Subcutaneous abdominal adipose tissue (tissue), 5 donors: ENCODE measurements around the gene MSMO1.

Experiments used
- H3K27ac ChIP-seq: one replicate; pipeline ENCODE4 v1.7.0; 2013; ENCODE audit warnings: low read depth, mild to moderate bottlenecking, inconsistent platforms, low read length, moderate library complexity
- H3K27me3 ChIP-seq, 5 donors: one replicate each; pipeline ENCODE4 v1.7.0; 2013; ENCODE audit warnings: low read length in 5 of 5, inconsistent platforms in 1 of 5; ENCODE audit not compliant: control insufficient read depth in 5 of 5, insufficient read depth in 4 of 5
- H3K36me3 ChIP-seq, 5 donors: one replicate each; pipeline ENCODE4 v1.7.0; 2013; ENCODE audit warnings: low read length in 5 of 5; ENCODE audit not compliant: control insufficient read depth in 5 of 5, insufficient read depth in 5 of 5
- H3K4me1 ChIP-seq, 5 donors: one replicate each; pipeline ENCODE4 v1.7.0; 2013; ENCODE audit warnings: low read length in 5 of 5, mild to moderate bottlenecking in 3 of 5, moderate library complexity in 1 of 5; ENCODE audit not compliant: control insufficient read depth in 5 of 5, insufficient read depth in 5 of 5
- H3K4me3 ChIP-seq, 5 donors: one replicate each; pipeline ENCODE4 v1.7.0; 2013; ENCODE audit warnings: low read length in 5 of 5, low read depth in 1 of 5
- H3K9ac ChIP-seq, 5 donors: one replicate each; pipeline ENCODE4 v1.7.0; 2013; ENCODE audit warnings: low read length in 5 of 5, mild to moderate bottlenecking in 4 of 5, moderate library complexity in 3 of 5
- H3K9me3 ChIP-seq, 5 donors: one replicate each; pipeline ENCODE4 v1.7.0; 2013; ENCODE audit warnings: low read length in 5 of 5; ENCODE audit not compliant: control insufficient read depth in 5 of 5
- donor health status: healthy.
- donor health status: healthy.
- donor health status: healthy.
- donor health status: healthy.
- donor health status: healthy.

MSMO1 gene

DNA sequence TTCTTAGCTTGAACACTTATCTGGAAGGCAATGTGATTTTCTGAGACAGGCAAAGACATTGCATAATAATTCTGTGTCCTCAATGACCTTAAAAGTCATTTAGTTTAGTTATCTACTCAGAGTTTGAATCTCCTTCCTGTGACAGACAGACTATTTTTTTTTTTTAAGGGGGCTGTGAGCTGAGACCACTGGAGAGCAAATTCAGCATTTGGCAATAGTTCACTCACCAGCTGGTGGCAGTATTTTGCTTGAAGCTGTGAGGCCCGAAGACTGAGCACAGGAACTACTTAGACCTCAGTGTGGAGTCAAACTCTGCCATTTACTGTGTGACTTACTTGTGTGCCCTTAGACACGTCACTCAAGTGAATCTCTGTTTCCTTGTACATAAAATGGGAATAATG is 28.4 kb downstream of the MSMO1 start:
- no peaks in the 10 kb centered on the region for H3K36me3 ChIP-seq
- H3K27me3 ChIP-seq: no peaks in the 10 kb centered on the region
- no peak overlapping the region for H3K9ac ChIP-seq

GRCh38 chr4:165359506-165359905 is 32.0 kb downstream of the MSMO1 start:
- no peak overlapping the region for H3K4me3 ChIP-seq
- H3K9me3 ChIP-seq: no peaks in the 10 kb centered on the region
- H3K9ac ChIP-seq: no peak overlapping the region
- H3K27ac ChIP-seq: no peak overlapping the region
- peaks cover 0 to 11% (median 3%) of the 10 kb centered on the region in 5 donors for H3K4me1 ChIP-seq
- peaks cover 0 to 5% (median 0%) of the 10 kb centered on the region in 5 donors for H3K27me3 ChIP-seq
- no peaks in the 10 kb centered on the region for H3K36me3 ChIP-seq

More for the DNA sequence above, 28.4 kb downstream of the MSMO1 start:
- H3K4me3 ChIP-seq: no peak overlapping the region
- H3K27ac ChIP-seq: no peak overlapping the region
- H3K9me3 ChIP-seq: no peaks in the 10 kb centered on the region
- H3K4me1 ChIP-seq: peaks cover 0 to 11% (median 3%) of the 10 kb centered on the region in 5 donors

- Histone ChIP-seq H3K36me3 (no peaks in the 10 kb centered on the region), H3K4me1 (peaks cover 0 to 11% (median 3%) of the 10 kb centered on the region in 5 donors), H3K9me3 (no peaks in the 10 kb centered on the region), H3K27ac (no peak overlapping the region), H3K4me3 (no peak overlapping the region), H3K9ac (no peak overlapping the region), H3K27me3 (peaks cover 0 to 5% (median 0%) of the 10 kb centered on the region in 5 donors)
Measured at GRCh38 chr4:165360041-165360695, 32.7 kb downstream of the MSMO1 start.

DNA sequence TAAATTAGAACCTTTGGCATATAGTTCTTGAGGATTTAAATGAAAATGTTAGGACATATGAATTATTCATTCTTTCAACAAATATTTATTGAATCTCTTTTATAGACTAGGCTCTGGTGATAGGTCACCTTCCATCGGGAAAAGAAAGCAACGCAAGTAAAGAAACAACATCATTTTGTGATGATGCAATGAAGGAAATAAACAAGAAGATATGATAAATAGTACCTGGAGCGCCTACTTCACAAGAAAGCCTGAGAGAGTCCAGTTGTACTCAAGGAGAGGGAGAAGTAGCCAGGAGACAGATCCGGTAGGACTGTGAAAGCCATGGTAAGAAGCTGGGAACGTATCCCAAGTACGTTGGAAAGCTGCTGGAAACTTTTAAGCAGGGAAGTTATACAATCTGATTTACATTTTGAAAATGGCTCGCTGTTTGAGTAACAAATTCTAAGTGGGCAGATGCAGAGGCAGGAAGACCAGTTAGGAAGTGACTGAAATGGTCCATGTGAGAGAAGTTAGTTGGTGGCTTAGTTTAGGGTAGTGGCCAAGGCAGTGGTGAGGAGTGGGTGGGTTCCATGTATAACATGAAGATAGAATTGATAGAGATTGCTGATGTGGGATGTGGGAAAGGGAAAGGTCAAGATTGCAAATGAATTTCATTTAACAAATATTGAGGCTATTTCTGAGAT is 33.7 kb downstream of the MSMO1 start:
- Histone ChIP-seq H3K27ac (no peak overlapping the region), H3K36me3 (no peaks in the 10 kb centered on the region), H3K4me3 (no peak overlapping the region), H3K27me3 (peaks cover 0 to 5% (median 0%) of the 10 kb centered on the region in 5 donors), H3K4me1 (peaks cover 0 to 11% (median 3%) of the 10 kb centered on the region in 5 donors), H3K9me3 (no peaks in the 10 kb centered on the region), H3K9ac (no peak overlapping the region)

GRCh38 chr4:165361810-165362209 is 34.3 kb downstream of the MSMO1 start:
- Histone ChIP-seq H3K9me3 (no peaks in the 10 kb centered on the region), H3K4me3 (no peak overlapping the region), H3K4me1 (peaks cover 0 to 11% (median 3%) of the 10 kb centered on the region in 5 donors), H3K36me3 (no peaks in the 10 kb centered on the region), H3K27me3 (peaks cover 0 to 5% (median 0%) of the 10 kb centered on the region in 5 donors), H3K27ac (no peak overlapping the region), H3K9ac (no peak overlapping the region)

- Histone ChIP-seq H3K9ac (no peak overlapping the region), H3K27ac (no peak overlapping the region), H3K4me3 (no peak overlapping the region)
Measured at GRCh38 chr4:165364452-165365080, 37.1 kb downstream of the MSMO1 start.

GRCh38 chr4:165367040-165367439 is 39.6 kb downstream of the MSMO1 start:
- Histone ChIP-seq H3K9me3 (no peaks in the 10 kb centered on the region), H3K4me3 (no peak overlapping the region), H3K27me3 (peaks cover 0 to 2% (median 0%) of the 10 kb centered on the region in 5 donors), H3K4me1 (no peaks in the 10 kb centered on the region), H3K27ac (no peak overlapping the region), H3K9ac (no peak overlapping the region), H3K36me3 (no peaks in the 10 kb centered on the region)

More at GRCh38 chr4:165364452-165365080, 37.1 kb downstream of the MSMO1 start:
- H3K9me3 ChIP-seq: no peaks in the 10 kb centered on the region
- H3K27me3 ChIP-seq: peaks cover 0 to 5% (median 0%) of the 10 kb centered on the region in 5 donors
- no peaks in the 10 kb centered on the region for H3K36me3 ChIP-seq
- peaks cover 0 to 8% (median 3%) of the 10 kb centered on the region in 5 donors for H3K4me1 ChIP-seq

GRCh38 chr4:165368114-165368513 is 40.6 kb downstream of the MSMO1 start:
- Histone ChIP-seq H3K27me3 (peaks cover 0 to 2% (median 0%) of the 10 kb centered on the region in 5 donors), H3K9me3 (no peaks in the 10 kb centered on the region), H3K4me1 (no peaks in the 10 kb centered on the region), H3K4me3 (no peak overlapping the region), H3K27ac (no peak overlapping the region), H3K36me3 (no peaks in the 10 kb centered on the region), H3K9ac (no peak overlapping the region)

- no peak overlapping the region for H3K9ac ChIP-seq
- no peaks in the 10 kb centered on the region for H3K9me3 ChIP-seq
- H3K4me3 ChIP-seq: no peak overlapping the region
- H3K36me3 ChIP-seq: no peaks in the 10 kb centered on the region
- H3K27me3 ChIP-seq: no peaks in the 10 kb centered on the region
- no peaks in the 10 kb centered on the region for H3K4me1 ChIP-seq
- no peak overlapping the region for H3K27ac ChIP-seq
Measured at GRCh38 chr4:165368567-165368966, 41.1 kb downstream of the MSMO1 start.

DNA sequence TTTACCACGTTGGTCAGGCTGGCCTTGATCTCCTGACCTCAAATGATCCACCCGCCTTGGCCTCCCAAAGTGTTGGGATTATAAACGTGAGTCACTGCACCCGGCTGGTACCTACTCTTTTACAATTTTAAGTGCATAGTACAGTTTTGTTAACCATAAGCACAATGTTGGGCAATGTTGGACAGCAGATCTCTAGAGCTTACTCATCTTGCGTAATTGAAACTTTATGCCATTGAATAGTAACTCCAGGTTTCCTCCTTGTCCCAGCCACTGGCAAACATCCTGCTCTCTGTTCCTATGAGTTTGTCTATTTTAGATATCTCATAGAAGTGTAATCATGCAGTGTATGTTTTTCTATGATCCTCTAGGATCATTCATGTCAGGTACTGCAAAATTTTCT is 42.1 kb downstream of the MSMO1 start:
- H3K9me3 ChIP-seq: peaks cover 0 to under 1% (median 0%) of the 10 kb centered on the region in 5 donors
- no peaks in the 10 kb centered on the region for H3K27me3 ChIP-seq
- H3K4me3 ChIP-seq: no peak overlapping the region
- H3K9ac ChIP-seq: no peak overlapping the region
- no peaks in the 10 kb centered on the region for H3K4me1 ChIP-seq
- H3K36me3 ChIP-seq: no peaks in the 10 kb centered on the region
- H3K27ac ChIP-seq: no peak overlapping the region
